SU-DHL-6 (cell line): ENCODE measurements around the gene TEX13D.

ENCODE experiments used
- H2AFZ ChIP-seq: fragments of 200-600 bp; sonication (generic); 2 replicates; pipeline ENCODE4 v1.6.1; 2014; ENCODE audit warnings: low read depth, mild to moderate bottlenecking, moderate library complexity, mixed read lengths, antibody characterized with exemption, low read length; ENCODE audit not compliant: severe bottlenecking
- H3F3A ChIP-seq: fragments of 200-600 bp; shearing (Covaris generic); 2 replicates; pipeline ENCODE4 v1.6.0; 2016; ENCODE audit warnings: antibody characterized with exemption, mild to moderate bottlenecking; ENCODE audit not compliant: insufficient read depth
- H3K27ac ChIP-seq: fragments of 200-600 bp; sonication (generic); 2 replicates; pipeline ENCODE4 v1.5.1; 2016; ENCODE audit warnings: low read depth, mild to moderate bottlenecking, low read length, moderate library complexity, mixed read lengths
- H3K27me3 ChIP-seq: fragments of 200-600 bp; sonication (generic), shearing (Covaris generic); 2 replicates; pipeline ENCODE4 v1.6.0; 2014; ENCODE audit warnings: mild to moderate bottlenecking, low read length
- H3K36me3 ChIP-seq: fragments of 200-600 bp; sonication (generic); 2 replicates; pipeline ENCODE4 v1.6.1; 2014; ENCODE audit warnings: mild to moderate bottlenecking, low read length, mixed read lengths
- H3K4me2 ChIP-seq: fragments of 300-600, 200-600 bp; shearing (Covaris generic), sonication (generic); 2 replicates; pipeline ENCODE4 v1.6.0; 2014; ENCODE audit warnings: low read length, low read depth, mild to moderate bottlenecking; ENCODE audit not compliant: poor library complexity, severe bottlenecking
- H3K4me3 ChIP-seq: fragments of 200-600 bp; sonication (generic); 2 replicates; pipeline ENCODE4 v1.5.1; 2014; ENCODE audit warnings: antibody characterized with exemption, low read length, mild to moderate bottlenecking, mixed read lengths; ENCODE audit not compliant: insufficient read depth, poor library complexity, severe bottlenecking
- H3K79me2 ChIP-seq: fragments of 200-600 bp; sonication (generic); 2 replicates; pipeline ENCODE4 v1.6.1; 2014; ENCODE audit warnings: mild to moderate bottlenecking, low read length, moderate library complexity; ENCODE audit not compliant: insufficient read depth
- H3K9ac ChIP-seq: fragments of 200-600 bp; sonication (generic); 2 replicates; pipeline ENCODE4 v1.7.0; 2014; ENCODE audit warnings: mild to moderate bottlenecking, low read length
- H3K9me2 ChIP-seq: fragments of 200-600 bp; sonication (generic); replicated peaks from 2 replicates; pipeline ENCODE4 v1.6.1; 2014; ENCODE audit warnings: low read length; ENCODE audit not compliant: insufficient read depth
- H3K9me3 ChIP-seq: fragments of 200-600 bp; sonication (generic); 2 replicates; pipeline ENCODE4 v1.6.1; 2014; ENCODE audit warnings: low read length, mixed read lengths; ENCODE audit not compliant: insufficient read depth
- H4K20me1 ChIP-seq: fragments of 200-600 bp; sonication (generic); 2 replicates; pipeline ENCODE4 v1.6.1; 2014; ENCODE audit warnings: low read depth, mild to moderate bottlenecking, antibody characterized with exemption, low read length, moderate library complexity, mixed read lengths
- CTCF ChIP-seq: fragments of 200-600 bp; sonication (generic); IDR thresholded peaks from one replicate; pipeline ENCODE4 v1.5.1; 2017; ENCODE audit warnings: antibody characterized with exemption, mild to moderate bottlenecking, low read length, moderate library complexity; ENCODE audit not compliant: insufficient read depth, poor library complexity, severe bottlenecking
- EZH2phosphoT487 ChIP-seq: fragments of 200-600 bp; sonication (generic), shearing (Covaris generic); conservative IDR thresholded peaks from 2 replicates; pipeline ENCODE4 v1.6.1; 2018; ENCODE audit warnings: mild to moderate bottlenecking, antibody characterized with exemption, low read length, moderate library complexity, mixed read lengths

The TEX13D gene

GRCh38 chrX:124346117-124346876, 13.8 kb downstream of the TEX13D start, which contains the start of gene SH2D1A:
Gene SH2D1A, plus strand, starts transcription at chrX:124346563. Its CDS starts 80 bp downstream, at chrX:124346643.
- Histone ChIP-seq H3F3A (no peaks in the 10 kb centered on the region), H3K27ac (no peak within 1 kb of the TSS), H3K9me3 (no peaks in the 10 kb centered on the region), H3K36me3 (no peaks in the 10 kb centered on the region), H3K9me2 (no peaks in the 10 kb centered on the region), H2AFZ (no peak within 1 kb of the TSS), H3K4me3 (no peak within 1 kb of the TSS), H3K79me2 (no peaks in the 10 kb centered on the region), H3K9ac (no peak within 1 kb of the TSS), H3K27me3 (no peaks in the 10 kb centered on the region), H3K4me2 (no peak within 1 kb of the TSS), H4K20me1 (no peaks in the 10 kb centered on the region)
- no peak for TF ChIP-seq CTCF
- TF ChIP-seq EZH2phosphoT487 = no peak

GRCh38 chrX:124346877-124347241, 14.4 kb downstream of the TEX13D start:
- no peak overlapping the region for H3K9ac ChIP-seq
- H3K27ac ChIP-seq = no peak overlapping the region
- H3K36me3 ChIP-seq = no peaks in the 10 kb centered on the region
- TF ChIP-seq CTCF (no peak), EZH2phosphoT487 (no peak)
- H3F3A ChIP-seq = no peaks in the 10 kb centered on the region
- H3K9me2 ChIP-seq = no peaks in the 10 kb centered on the region
- H3K79me2 ChIP-seq = no peaks in the 10 kb centered on the region
- no peak overlapping the region for H3K4me3 ChIP-seq
- H3K27me3 ChIP-seq = no peaks in the 10 kb centered on the region
- H4K20me1 ChIP-seq = no peaks in the 10 kb centered on the region
- H3K4me2 ChIP-seq = no peak overlapping the region
- no peak overlapping the region for H2AFZ ChIP-seq
- no peaks in the 10 kb centered on the region for H3K9me3 ChIP-seq

GRCh38 chrX:124347242-124347641, 14.8 kb downstream of the TEX13D start:
- H3K79me2 ChIP-seq = no peaks in the 10 kb centered on the region
- H3K9me2 ChIP-seq = no peaks in the 10 kb centered on the region
- no peak overlapping the region for H3K4me3 ChIP-seq
- no peaks in the 10 kb centered on the region for H3K9me3 ChIP-seq
- H3K27me3 ChIP-seq = no peaks in the 10 kb centered on the region
- no peak overlapping the region for H3K27ac ChIP-seq
- H3K9ac ChIP-seq = no peak overlapping the region
- H4K20me1 ChIP-seq = no peaks in the 10 kb centered on the region
- H3K36me3 ChIP-seq = no peaks in the 10 kb centered on the region
- H2AFZ ChIP-seq = no peak overlapping the region
- no peak for TF ChIP-seq CTCF
- H3K4me2 ChIP-seq = no peak overlapping the region
- H3F3A ChIP-seq = no peaks in the 10 kb centered on the region
